ENCODE measurements around the gene EFNA5.

Gene EFNA5

DNA sequence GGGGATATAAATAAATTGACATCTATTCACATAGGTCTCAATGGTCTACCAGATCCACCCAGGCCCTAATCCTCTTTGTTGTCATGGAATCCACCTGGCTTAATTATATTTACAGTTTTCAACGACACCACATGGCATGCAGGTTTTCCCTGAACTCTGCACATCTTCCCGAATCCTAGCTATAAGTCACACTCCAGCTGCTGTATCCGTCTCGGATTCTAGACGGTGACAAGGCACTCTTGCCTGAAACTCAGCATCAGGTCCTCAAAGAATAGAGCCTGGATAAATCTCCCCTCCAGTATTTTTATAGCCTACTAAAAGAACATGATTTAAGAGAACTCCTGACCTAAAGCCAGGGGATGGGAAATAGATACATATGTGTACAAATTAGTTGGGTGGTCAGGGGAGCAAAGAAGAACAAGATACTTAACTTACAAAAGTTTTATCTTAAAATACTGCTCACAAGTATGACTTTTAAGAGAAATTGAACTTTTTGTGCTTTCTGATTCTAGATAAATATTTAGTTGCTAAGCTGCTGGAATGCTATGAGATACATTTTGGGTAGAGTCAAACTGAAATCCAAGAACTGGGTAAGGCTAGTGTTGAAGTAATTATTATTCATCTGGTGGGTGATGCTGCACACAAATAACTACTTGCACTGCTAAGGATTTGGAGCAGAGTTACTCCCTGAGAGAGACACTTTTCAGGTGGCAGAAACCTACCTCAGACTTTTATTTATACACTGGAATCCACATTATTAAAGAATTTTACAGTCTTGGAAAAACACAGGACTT lies 187.3 kb downstream of the EFNA5 start:
- DNase-seq = no peak

DNA sequence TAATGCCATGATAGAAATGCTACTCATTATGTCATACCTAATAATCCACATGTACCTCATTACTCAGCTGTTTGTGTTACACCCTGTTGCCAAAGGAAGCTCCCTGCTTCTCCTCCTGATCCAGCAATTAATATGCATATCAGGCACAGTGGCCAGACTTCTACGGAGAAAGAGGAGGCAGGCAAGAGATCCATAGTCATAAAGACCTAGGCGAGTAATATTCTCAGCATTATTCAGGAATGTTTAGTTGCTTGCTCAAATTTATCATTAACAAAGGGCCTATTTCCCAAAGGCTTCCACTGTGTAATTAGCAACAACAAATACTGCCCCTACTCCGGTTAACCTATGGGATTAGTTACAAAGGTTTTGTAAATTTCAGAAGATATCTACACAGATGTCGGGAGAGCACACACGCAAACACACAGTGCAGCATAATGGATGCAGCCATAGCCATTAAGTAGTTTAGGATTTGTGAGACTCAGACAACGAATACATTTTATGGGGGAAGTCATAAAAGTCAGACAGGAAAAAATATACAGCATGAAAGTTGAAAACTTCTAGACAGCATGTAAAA lies 192.6 kb downstream of the EFNA5 start:
- DNase-seq = no peak

DNA sequence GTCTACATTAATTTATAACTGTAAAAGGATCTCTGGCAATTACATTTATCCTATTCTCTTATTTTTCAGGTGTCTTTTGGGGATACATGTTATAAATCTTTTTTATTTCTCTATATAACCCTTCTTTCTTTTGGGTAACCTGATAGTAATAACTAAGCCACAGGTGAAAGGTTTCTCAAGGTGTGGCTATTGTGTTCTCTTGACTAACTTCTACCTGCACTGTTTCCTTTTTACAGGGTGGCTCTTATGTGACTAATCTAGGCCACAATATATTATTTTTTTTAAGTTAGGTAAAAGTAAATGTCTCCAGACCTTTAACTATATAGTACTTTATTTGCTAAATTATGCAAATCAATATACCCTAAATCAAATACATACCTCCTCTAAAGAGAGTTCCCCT lies 193.2 kb downstream of the EFNA5 start:
- no peak for DNase-seq

DNA sequence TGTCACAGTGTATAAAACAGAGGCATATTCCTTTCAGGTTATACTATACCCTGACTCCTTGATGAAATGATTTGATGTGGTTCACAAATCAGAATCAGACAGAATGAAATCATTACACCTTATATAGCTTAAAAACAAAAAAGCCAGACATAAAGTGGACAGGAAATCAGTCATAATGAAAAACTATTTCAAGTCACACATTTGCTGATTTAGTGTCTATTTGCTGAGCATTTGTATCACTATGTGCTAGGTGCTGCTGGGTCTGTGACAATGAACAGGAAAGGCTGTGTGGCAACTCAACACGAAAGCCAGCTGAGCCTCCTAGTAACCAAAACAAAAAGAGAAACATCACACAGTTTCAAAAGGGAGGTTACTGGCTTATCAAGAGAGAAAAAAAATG lies 194.0 kb downstream of the EFNA5 start:
- DNase-seq = no peak

DNA sequence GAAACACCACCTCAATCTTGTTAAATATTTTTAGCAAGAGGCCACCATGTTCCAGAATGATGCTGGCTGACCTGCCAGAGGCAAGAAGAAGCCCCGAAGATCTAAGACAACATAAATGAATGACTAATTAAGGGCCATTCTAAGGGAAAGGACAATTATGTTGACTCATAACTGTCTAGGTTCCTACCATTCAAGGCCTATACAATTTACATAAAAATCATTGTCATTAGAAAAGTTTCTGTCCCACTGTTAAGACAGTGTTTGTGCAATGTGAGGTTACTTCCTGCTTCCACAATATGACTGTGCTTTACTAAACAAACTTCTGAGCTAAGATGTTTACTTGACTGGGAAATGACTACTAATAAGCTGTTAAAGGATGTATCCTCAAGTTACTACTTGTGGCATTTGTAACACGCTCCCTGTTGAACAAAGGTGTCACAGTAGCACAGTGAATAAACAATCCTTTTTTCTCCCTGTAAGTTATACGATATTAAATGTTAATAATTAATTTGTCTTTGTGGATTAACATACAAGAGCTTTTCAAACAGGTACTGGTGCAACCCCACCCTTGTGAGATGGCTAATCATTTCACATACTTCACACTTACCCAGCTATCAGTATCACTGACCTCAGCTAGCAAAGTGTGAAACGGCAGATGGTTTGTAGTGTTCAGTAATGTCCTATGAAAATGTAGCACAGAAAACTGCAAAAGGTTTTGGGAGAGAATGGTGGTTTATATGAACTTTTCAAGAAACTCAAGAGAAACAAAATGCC lies 195.8 kb downstream of the EFNA5 start:
- DNase-seq = no peak

DNA sequence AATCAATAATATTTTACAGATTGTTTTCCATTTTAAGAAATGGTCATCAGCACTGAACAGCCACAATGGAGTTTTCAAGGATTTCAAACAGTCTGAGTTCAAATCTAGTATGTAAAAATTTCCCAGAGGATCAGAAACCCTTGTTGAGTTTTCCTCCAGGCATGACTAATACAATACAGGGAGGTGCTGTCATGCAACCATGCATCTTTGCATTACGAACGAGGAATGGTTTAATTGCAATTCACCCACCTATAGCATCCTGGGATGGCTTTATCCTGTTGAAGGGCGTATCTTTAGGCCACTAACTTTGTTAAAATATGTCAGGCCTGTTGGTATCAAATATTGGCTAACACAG lies 196.4 kb downstream of the EFNA5 start:
- DNase-seq = no peak

DNA sequence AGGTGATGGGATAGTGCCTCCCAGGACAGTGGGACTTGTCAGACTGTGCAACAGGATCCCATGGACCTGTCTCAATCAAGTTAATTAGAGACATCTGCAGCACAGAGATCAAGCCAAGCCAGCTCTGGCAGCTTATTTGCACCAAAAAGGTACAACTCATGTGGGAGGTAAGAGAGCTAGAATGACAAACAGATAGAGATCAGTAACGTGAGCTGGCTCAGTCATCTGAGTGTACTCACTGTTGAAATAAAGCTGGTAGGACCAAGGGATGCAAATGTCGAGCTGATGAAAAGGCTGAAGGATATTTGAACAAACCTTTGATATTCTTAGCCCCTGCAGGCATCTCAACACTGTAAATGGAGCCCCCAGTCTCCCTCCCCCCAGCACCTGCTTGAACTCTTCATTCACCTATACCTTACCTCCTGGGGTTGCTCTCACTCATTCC lies 198.1 kb downstream of the EFNA5 start:
- no peak for DNase-seq

DNA sequence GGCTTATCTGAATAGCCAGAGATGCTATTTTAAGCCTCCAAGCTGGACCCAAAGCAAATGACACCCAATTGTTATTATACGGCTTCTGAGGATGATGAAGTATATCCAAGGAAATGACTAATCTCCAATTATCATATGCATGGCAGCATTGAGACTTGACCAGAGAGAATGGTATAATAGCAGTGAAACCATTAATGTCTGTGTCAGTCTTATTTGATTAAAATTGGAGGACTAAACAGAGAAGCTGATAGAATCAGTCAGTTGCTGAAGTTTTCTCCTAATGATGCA lies 200.5 kb downstream of the EFNA5 start:
- no peak for DNase-seq

DNA sequence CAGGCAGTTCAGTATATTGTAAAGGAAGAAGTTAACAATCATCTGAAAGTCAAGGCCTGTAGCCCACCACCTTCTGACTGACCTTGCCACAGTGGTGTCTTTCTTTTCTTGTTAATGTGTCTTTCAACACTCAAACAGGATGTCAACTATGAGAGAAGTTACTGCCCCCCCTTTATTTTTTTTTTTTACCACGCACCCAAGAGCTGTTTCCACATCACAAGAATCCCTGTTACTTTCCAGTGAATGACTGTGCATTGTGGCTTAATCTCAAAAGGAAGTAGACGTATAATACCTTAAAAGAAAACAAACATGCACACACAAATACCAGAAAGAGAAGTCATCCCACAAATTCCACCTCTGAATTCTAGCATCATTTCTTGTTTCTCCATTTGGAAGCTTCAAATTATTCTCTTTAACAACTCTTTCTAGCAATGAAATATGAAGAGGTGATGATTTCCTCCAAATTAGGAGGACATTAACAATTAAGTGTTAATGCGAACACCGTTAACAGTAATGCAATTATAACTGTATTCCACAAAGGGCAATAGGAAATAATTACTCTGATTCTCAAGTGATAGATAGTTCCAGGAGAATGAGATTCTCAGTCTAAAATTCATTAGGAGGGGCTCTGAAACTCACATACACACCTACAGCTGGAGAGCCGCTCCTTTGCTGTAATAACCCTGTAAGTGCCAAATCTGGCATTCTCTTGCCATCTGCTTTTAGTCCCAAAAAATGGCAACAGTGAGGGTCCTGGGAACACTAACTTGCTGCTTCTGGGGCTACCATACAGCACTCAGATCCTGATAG lies 201.0 kb downstream of the EFNA5 start:
- DNase-seq = peak; percentile 81

DNA sequence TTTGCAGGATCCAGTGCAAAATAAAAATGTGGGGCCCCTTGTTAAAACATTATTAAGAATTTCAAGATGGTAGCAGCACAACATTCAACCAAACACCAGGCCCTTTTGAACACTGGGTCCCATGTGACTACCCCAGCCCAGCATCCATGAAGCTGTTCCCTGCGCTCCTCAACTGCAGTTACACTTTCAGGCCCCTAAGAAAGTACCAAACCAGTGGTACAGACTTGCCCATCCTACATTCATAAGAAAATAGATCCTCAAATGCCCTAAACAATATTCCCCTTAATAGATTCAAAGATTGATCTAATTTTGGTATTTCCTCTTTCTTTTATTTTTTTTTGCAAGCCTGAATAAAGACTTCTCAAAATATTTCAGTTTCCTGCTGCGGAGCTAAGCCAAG lies 201.7 kb downstream of the EFNA5 start:
- no peak for DNase-seq

DNA sequence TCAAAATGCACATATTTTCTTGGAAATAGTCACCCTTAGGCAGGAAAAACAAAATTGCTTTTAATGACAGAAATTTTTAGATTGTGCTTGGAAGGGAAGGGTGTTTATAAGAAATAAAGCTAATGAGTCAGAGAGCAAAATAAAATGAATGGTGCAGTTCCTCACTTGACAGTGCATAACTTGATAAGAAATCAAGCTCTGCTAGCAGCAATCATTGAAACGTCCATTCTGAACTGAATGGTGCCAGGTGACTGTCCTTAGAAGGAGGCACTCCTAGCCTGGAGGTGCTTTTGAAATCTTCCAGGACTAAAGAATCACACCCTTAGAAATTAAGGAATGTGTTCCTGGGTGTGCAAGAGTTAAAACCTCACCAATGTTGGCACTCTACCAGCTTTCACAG lies 202.5 kb downstream of the EFNA5 start:
- no peak for DNase-seq

DNA sequence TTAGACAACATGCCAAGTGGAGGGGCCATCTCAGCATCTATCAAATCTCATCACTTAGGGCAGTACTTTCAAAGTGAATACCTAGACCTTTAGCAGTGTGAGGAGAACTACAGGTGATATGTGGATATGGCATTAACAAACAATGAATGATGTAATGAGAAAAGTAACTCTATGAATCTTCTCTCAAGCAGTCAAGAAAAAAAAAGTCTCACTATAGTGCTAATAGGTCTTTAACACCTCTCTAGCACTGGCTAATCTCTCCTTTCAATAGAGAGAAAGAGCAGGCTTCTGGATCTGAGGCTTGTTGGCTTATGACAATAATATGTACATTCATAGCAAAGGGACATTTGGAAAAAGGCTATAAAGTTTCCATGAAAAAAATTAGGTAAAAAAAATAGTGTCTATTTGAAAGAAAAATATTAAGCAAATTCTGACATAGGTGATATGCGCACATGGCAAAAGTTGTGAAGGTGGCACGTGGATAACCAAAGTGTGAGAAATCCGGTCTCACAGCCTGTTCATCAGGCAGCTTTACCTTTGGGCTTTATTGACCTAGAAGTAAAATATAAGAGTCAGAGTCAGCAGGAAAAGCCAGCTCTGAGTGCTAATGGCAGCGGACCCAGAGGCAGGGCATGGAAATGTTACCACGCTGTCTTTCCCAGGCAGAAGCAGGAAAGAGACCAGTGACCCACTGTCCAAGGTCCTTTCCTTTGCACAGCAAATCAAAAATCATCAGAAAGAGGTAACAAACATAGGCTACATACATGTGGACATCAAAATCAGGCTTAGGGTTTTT lies 203.4 kb downstream of the EFNA5 start:
- no peak for DNase-seq

DNA sequence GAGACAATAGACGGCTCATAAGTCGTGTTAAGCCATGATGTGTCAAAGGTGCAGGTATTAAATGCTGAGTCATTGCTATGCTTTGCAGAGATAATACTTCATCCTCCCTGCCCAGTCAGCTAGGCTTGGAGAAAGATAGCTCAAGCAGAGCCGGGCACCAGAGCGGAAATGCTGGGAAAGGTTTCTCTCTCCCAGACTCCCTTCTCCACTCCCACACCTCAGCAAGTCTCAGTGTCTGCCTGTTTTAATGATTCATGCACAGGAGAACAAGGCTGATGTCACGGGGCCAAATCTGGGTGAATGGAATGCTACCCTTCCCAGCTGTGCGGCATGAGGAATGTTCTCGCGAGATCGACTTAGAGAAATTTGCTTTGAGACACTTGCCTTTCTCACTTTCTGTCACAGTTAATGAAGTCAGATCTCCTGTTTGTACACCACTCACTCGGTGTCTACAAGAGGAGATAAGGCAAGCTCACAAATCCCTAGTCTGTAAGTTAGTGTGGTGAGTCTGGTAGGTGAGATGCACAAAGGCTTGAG lies 204.4 kb downstream of the EFNA5 start:
- DNase-seq = peak; percentile 74

DNA sequence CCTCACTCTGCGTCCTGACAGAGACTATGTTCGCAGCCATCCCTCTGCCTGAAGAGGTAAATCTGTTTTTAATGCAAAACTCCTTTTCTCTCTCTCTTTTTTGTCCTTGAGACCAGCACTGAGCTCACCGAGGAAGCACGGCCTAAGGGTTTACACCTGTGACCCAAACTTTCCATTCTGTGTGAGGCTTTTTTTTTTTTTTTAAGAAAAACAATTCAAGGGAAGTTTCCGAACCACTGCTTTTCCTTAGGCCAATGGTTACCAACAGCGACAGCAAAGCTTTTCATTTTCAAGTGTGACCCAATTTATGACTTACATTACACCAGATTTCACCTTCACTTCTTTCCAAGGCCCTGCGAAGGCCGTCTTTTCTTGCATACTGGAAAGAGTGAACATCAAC lies 205.9 kb downstream of the EFNA5 start:
- DNase-seq = no peak

DNA sequence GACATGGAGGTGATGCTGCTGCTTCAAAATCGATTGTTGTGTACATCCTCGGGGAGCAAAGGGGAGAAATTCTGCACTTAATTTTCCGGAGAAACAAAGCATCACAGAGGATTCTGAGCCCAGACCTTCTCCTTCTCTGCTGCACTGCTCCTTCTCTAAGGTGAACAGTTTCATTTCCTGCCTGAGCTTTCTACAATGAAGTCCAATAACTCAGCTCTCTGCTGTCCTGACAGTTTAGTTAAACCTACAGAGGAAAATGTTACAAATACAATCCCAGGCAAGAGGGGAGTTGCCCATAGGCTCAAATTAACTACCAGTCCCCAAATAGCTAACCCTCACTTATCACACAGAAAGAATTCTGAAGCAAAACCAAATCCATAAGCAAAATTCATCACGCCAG lies 206.3 kb downstream of the EFNA5 start:
- no peak for DNase-seq

DNA sequence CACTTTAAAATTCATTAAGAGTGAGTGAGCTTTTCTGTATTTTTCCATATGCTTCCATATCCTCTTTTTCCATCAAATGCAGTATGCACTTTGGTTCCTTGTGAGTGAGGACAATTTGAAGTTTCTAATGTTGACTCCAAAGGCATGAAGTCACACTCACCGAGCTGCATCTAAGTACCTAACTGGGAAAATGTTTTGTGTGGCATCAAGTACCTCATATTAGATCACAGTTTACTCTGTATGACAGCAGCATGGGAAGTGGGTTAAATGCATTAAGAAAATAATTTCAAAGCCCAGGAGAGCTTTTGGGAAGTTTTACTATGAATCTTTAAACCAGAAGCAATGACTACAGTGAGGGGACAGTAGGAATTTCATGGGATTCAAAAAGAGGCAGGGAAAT lies 207.0 kb downstream of the EFNA5 start:
- no peak for DNase-seq

DNA sequence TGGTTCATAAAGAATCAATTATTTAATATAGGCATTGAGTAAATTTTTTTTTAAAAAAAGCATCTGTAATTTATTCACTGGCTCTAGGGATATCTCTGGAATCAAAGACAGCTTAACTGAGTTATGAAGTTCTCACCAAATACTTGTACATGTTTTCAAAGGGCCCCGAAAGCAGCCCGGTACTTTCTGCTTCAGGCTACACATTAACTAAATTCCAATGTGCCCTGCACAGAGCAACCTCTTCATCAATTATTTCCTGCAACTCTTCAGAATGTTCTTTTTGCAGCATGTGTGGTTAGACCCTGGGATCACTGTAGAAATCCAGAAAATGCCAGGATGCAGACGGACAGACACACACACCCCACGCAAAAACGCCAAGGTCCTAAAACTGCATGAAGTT lies 209.0 kb downstream of the EFNA5 start:
- DNase-seq = no peak

DNA sequence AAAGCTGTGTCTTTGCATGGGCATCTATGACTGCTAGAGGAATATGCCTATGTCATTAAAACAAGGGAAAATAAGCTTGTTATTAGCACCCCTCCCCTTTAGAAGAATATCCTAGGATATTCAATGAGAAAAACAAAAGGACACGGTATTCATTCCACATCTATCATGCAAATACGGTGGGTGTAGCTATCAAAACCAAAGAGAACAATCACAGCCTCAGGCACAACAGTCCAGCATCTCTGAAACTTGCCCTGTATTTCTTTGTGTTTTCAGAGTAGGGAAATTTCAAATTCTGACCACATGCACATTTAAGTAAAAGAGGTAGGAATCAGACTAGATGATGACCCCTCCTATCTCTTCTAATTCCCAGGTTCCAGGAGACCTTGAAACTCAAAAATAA lies 209.9 kb downstream of the EFNA5 start:
- DNase-seq = no peak

DNA sequence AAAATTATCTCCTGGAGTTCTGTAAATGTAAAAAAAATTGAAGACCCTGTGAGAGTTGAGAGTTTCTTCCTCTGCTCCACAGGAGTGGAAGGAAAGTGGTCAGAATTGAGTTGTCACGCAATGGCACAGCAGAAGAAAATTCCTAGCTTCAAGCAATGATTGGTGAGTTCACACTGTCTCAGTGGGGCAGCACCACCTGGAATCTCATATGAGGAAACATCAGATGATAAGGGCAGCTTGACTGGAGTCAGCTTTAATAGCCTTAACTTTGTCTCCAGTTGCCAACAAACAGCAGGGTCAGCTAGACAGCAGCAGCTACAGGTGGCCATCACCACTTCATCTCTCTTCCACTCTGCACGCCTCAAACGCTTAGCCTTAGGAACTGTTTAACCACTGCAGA lies 211.1 kb downstream of the EFNA5 start:
- DNase-seq = no peak

DNA sequence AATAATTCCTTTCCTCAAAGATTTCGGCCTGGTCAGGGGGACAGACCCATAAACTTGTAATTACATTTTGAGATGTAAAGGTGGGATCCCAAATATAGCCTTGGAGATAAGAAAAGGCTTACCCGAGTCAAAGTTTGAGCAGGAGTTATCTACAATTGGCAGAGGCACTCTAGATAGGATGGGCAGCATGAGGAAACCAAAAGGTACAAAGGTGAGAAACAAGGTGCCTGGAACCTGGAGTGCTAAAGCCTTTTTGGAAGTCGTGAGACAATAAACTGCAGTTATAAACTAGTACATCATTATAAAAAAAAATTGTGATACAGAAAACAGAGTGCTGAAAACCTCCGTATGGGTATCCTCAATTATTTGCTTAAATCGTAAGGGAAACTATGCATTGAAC lies 212.4 kb downstream of the EFNA5 start:
- no peak for DNase-seq

DNA sequence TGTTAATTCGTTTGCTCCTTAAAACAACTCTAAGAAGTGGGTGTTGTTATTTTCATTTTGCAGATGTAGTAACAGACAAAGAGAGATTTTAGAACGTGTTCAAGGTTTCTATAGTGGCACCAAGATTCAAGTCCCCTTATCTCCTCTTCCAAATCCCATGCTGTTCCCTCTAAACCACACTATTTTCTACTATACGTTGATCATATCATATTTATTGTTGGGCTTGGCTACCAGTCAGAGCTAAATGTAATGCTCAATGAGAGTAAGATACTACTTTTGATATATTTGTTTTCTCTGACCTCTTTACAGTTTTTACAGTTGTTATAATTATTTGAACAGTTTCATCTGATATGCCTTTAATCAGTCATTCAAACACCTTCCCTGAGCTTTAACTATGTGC lies 212.9 kb downstream of the EFNA5 start:
- DNase-seq = no peak

DNA sequence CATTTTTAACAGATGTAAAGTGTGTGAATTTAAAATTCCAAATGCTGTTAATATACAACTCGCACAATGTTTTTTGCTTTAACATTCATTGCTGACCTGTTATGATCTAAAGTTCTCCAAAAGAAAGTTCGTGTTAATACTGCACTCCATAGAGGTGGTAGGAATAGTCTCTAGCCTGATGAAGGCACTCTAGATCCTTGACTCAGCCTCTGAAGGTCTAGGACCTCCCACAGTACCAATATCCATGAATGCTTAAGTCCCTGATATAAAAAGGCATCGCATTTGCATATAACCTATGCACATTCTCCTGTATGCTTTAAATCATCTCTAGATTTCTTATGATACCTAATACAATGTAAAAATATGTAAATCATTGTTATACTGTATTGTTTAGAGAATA lies 213.6 kb downstream of the EFNA5 start:
- no peak for DNase-seq

Data from fibroblast of skin of abdomen (primary cell).